ENCODE results near the gene NRGN.
A peak's percentile ranks its signal among the peaks of the same experiment; 100 is the strongest.

Gene NRGN

DNA sequence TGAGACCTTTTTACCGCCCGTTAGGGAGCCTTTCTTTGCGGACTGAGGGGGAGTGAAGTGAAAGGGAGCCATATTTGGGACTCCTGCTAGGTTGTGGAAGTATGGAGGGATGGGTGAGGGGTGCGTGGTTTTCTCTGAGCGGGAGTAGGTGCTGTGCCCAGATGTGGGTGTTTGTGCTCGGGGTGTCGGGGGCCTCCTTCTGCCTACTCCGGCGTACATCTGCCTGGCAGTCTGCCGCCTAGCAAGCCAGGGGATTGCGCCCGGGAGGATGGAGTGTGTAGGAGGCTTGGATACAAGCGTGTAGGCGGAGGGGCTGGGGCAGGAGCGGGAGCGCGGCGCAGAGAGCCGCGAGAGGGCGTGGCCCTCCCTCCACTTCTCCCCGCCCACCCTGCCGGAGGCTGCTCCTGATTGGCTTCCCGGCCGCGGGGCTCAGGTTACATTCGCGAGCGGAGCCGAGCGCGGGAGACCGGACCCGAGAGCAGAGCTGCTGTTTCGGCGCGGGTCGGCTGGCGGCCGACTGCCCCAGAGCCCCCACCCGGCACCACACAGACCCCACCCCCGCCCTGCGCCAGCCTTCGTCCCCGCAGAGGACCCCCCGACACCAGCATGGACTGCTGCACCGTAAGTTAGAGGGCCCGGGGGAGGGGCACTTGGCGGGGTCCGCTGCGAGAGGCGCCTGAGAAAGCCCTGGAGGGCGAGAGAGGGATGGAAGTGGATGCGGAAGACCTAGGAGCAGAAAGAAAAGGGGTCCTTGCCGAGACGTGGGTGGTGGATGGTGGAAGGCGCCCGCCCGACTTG, at the start of gene NRGN:
NRGN (plus strand) TSS at position 464 of the 798 bp plus-strand sequence; CDS start at position 607, 143 bp downstream.
- Mint-ChIP-seq H3K4me3 (peak within 1 kb of the TSS; percentile 79), H3K9me3 (no peaks in the 10 kb centered on the region), H3K27me3 (peaks cover 33% of the 10 kb centered on the region), H3K4me1 (ENCODE audit: low read depth) (peaks cover 13% of the 10 kb centered on the region), H3K36me3 (ENCODE audit: low read depth) (no peaks in the 10 kb centered on the region), H3K27ac (peak within 1 kb of the TSS; percentile 30)
- DNase-seq: peak; percentile 87

DNA sequence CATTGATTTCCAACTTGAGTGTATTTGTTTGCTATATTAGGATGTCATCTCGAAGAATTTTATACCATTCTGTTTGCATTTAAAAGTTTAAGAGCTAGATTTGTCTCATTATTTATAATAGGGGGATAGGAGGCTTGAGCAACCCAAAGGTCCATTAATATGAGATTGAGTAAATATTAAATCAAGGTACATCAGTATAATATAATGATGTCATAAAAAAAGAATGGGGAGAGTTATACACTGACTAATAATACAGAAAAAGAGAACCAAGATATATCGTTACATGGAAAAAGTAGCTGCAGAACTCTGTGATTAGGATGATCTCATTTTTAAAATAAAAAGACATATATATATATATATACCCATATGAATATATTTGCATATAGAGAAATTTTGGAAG, 46.6 kb upstream of the NRGN start:
- Mint-ChIP-seq H3K4me1 (ENCODE audit: low read depth) (no peaks in the 10 kb centered on the region), H3K27me3 (peaks cover 3% of the 10 kb centered on the region), H3K36me3 (ENCODE audit: low read depth) (no peaks in the 10 kb centered on the region), H3K27ac (no peak overlapping the region), H3K9me3 (no peaks in the 10 kb centered on the region), H3K4me3 (no peak overlapping the region)
- DNase-seq: no peak

DNA sequence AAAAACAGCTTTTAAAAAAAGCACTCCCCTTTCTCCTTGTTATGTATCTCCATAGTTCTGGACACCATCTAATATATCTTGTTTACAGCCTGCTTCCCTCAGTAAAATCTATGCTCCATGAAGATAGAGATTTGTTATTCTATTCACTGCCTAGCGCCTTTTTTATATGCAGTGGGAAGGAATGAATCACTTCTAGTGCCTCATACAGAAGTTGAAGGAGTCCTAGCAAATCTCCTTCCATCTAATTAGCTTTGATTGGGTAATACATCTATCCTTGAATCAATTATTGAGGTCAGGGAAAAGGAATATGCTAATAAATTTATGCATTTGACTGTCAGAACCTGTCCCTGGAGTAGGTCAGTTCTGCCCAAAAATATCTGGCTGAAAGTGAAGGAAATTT, 40.2 kb upstream of the NRGN start:
- no peak for DNase-seq
- Mint-ChIP-seq H3K4me3 (no peak overlapping the region), H3K27me3 (peaks cover 8% of the 10 kb centered on the region), H3K36me3 (ENCODE audit: low read depth) (no peaks in the 10 kb centered on the region), H3K4me1 (ENCODE audit: low read depth) (no peaks in the 10 kb centered on the region), H3K9me3 (no peaks in the 10 kb centered on the region), H3K27ac (no peak overlapping the region)

DNA sequence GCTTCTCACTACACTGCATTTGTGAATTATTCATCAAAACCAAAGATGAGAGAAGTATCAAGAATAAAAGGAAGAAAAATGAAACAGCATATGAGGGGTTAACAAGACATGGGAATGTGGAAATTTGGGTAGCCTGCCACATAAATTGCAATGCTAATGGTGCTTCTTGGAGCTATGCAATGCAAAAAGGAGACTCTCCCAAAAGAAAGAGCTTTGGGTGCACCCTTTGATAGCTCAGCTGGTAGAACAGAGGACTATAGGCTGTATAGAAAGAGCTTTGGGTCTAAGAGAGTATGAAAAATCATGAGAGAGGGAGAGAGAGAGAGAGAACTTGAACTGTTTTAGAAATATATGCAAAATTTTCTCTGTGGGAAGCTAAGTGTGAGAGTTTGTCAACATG, 39.7 kb upstream of the NRGN start:
- Mint-ChIP-seq H3K4me1 (ENCODE audit: low read depth) (no peaks in the 10 kb centered on the region), H3K36me3 (ENCODE audit: low read depth) (no peaks in the 10 kb centered on the region), H3K9me3 (no peaks in the 10 kb centered on the region)

DNA sequence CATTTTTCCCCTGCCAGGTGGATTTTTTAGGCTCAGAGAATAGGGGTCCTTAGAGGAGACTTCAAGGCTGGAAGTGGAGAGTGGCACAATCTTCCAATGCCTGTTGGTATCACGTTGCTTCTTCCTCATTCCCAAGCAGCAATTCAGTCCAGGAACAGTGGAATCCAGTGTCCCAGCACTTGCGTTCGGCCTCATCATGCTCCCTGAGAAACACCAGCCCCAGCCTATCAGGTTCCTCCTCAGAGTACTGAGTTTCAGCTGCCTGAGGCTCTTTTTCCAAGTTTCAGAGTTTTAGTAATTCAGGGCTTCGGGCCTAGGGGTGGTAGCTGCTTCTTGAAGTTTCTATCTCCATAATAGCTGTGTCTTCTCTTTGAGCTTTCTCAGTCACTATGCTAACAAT, 31.9 kb upstream of the NRGN start:
- no peak overlapping the region for H3K27ac Mint-ChIP-seq
- peaks cover 6% of the 10 kb centered on the region for H3K27me3 Mint-ChIP-seq
- no peak overlapping the region for H3K4me3 Mint-ChIP-seq
- H3K36me3 Mint-ChIP-seq (ENCODE audit: low read depth): peaks cover 3% of the 10 kb centered on the region
- DNase-seq: no peak
- H3K9me3 Mint-ChIP-seq: peaks cover 10% of the 10 kb centered on the region
- no peaks in the 10 kb centered on the region for H3K4me1 Mint-ChIP-seq (ENCODE audit: low read depth)

More for the DNA sequence above, 39.7 kb upstream of the NRGN start:
- Mint-ChIP-seq H3K4me3 (no peak overlapping the region), H3K27me3 (peaks cover 8% of the 10 kb centered on the region), H3K27ac (no peak overlapping the region)
- DNase-seq: no peak

DNA sequence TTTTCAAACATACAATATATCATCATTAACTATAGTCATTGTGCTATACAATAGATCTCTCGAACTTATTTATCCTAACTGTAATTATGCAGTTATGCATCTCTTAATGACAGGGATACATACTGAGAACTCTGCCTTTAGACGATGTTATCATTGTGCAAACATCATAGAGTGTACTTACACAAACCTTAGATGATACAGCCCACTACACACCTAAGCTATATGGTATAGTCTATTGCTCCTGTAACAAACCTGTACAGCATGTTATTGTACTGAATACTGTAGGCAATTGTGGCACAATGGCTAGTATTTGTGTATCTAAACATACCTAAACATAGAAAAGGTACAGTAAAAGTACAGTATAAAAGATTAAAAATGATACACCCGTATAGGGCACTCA, 27.4 kb upstream of the NRGN start:
- Mint-ChIP-seq H3K4me1 (ENCODE audit: low read depth) (peaks cover under 1% of the 10 kb centered on the region), H3K4me3 (no peak overlapping the region), H3K9me3 (peaks cover 5% of the 10 kb centered on the region), H3K36me3 (ENCODE audit: low read depth) (peaks cover 3% of the 10 kb centered on the region), H3K27ac (no peak overlapping the region), H3K27me3 (peaks cover 32% of the 10 kb centered on the region)
- no peak for DNase-seq

DNA sequence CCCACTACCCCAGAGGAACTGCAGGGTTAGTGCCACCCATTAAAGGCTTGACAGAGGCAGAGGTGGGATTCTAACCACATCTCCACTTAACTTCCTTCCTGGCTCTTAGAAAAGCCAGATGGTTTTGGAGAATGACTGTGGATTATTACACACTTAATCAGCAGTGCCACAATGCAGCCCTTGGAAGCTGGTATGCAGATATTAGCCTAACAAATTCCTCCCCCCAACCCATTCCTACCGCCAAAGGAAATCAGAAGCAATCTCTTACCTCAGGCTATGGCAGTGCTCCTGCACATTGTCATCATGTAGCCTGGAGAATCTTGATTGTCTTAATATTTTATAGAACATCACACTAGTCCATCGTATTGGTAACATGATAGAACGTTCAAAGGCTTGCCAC, 23.2 kb upstream of the NRGN start:
- Mint-ChIP-seq H3K4me3 (no peak overlapping the region), H3K4me1 (ENCODE audit: low read depth) (peaks cover 10% of the 10 kb centered on the region), H3K27me3 (peaks cover 54% of the 10 kb centered on the region), H3K36me3 (ENCODE audit: low read depth) (no peaks in the 10 kb centered on the region), H3K9me3 (no peaks in the 10 kb centered on the region), H3K27ac (no peak overlapping the region)
- DNase-seq: no peak

DNA sequence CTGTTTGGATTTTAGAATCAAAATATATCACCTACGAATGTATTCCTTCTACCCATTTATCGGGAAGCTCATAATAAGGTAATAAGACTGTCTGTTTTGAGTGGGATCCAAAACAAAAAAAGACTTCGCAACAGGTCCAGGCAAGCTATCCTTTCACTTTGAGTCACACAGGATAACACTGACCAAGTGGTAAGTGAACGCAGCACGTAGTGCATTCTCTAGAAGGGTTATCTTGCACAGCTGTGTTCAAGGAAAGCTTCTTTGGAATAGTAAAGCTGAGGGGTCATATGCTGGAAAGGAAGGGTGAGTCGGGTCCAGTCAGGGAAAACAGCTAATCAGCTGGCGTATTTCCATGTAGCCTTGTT, 22.3 kb upstream of the NRGN start:
- H3K9me3 Mint-ChIP-seq: no peaks in the 10 kb centered on the region
- no peak for DNase-seq

DNA sequence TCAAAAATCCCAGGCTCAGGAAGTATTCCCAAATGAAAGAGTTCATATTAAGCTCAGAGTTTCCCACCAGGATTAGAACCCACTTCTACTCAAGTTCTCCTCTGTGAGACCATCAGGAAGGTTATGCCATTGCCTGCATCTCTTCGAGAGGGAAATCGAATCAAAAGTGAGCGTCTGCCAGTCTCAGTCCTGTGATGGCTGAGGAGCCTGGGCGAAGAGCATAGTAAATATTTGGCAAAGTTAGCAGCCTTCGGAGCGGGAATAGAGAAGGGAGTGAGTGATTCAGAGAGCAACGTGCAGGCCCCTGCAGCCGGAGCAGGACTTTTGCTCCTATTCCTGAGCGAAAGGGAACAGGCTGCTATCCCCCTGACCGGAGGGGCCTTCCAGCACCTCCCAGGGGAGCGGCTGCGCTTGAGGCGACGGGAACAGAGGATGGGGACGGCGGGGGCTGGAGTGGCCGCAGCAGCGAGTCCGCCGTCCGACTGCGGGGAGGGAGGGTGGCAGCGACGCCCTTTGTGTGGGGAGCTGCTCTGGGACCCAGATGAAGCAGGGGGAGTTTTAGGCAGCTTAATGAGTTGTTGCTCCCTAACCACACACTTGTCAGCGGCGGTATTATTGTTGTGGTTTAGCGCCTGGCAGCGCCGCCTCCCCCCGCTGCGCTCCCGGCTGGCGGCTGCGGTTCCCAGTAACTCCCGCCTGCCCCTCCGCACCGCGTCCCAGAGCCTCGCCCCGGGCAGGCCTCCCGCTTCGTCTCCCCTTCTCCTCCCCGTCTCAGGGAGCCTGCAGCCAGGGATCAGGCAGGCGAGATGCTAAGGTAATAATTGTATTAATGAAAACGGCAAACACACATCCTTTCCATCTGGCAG, 21.7 kb upstream of the NRGN start:
- no peak for DNase-seq
- Mint-ChIP-seq H3K27me3 (peaks cover 64% of the 10 kb centered on the region), H3K27ac (no peak overlapping the region), H3K9me3 (no peaks in the 10 kb centered on the region), H3K36me3 (ENCODE audit: low read depth) (no peaks in the 10 kb centered on the region), H3K4me1 (ENCODE audit: low read depth) (peaks cover 13% of the 10 kb centered on the region), H3K4me3 (peak overlapping the region; percentile 47)

More for the DNA sequence above, 22.3 kb upstream of the NRGN start:
- no peak overlapping the region for H3K27ac Mint-ChIP-seq
- H3K36me3 Mint-ChIP-seq (ENCODE audit: low read depth): no peaks in the 10 kb centered on the region
- H3K4me1 Mint-ChIP-seq (ENCODE audit: low read depth): peaks cover 13% of the 10 kb centered on the region
- H3K27me3 Mint-ChIP-seq: peaks cover 58% of the 10 kb centered on the region
- H3K4me3 Mint-ChIP-seq: peak overlapping the region; percentile 47

DNA sequence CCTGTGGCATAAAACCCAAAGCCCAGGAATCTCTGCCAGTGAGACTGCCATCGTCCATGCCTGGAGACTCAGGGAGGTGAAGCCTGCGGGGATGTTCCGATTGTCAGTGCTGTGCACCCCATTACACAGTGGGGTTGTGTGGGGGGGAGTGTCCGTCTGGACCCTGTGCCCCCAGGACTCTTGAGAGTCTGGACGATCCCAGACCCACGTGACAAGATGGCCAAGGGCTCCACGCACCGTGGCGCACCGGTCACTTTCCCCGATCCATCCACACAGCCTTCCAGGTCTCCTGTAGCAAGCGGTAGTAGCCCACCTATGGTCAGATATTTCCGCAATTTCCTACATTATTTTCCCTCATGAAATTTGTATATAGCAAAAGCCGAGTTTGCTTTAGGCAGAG, 20.9 kb upstream of the NRGN start:
- Mint-ChIP-seq H3K9me3 (no peaks in the 10 kb centered on the region), H3K27me3 (peaks cover 64% of the 10 kb centered on the region), H3K4me3 (no peak overlapping the region), H3K4me1 (ENCODE audit: low read depth) (peaks cover 13% of the 10 kb centered on the region), H3K27ac (no peak overlapping the region), H3K36me3 (ENCODE audit: low read depth) (no peaks in the 10 kb centered on the region)
- DNase-seq: no peak

DNA sequence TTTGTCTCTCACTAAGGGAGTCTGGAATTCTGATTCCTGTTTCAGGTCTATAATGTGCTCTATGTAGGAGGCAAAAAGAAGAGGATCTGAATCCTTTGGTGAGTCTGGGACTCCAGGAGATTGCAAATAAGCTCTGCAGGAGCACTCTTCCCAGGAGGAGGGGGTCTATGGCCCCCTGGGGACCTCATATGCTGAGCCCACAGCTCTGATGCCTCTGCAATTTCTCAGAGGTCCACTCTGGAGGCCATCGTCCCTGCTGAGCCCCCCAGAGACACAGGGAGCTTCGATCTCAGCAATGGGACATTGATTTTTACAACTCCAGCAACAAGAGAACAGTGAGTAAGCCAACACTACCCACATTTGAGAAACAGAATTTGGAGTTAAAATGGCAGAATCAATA, 20.2 kb upstream of the NRGN start:
- H3K27me3 Mint-ChIP-seq: peaks cover 61% of the 10 kb centered on the region
- no peaks in the 10 kb centered on the region for H3K9me3 Mint-ChIP-seq
- H3K4me3 Mint-ChIP-seq: no peak overlapping the region
- no peak overlapping the region for H3K27ac Mint-ChIP-seq
- no peak for DNase-seq
- no peaks in the 10 kb centered on the region for H3K36me3 Mint-ChIP-seq (ENCODE audit: low read depth)
- H3K4me1 Mint-ChIP-seq (ENCODE audit: low read depth): peaks cover 13% of the 10 kb centered on the region

DNA sequence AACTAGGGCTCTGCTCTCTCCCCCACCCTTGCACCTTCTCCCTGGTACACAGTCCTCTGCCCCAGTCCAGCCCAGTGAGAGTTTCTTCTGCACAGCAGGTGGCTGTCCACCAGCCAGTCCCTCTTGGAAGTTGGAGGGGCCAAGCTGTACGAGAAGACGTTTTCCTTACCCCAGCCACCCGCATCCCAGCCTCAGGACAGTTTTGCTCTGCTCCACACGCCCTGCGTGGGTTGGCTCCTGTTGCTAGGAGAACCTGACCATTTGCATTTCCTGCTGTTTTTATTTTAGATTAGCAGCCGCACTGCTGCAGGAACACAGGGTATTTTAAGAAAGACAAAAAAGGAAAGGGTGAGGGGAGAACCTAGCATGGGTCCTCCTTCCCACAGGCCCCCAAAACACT, 17.6 kb upstream of the NRGN start:
- no peak for DNase-seq
- no peak overlapping the region for H3K27ac Mint-ChIP-seq
- H3K36me3 Mint-ChIP-seq (ENCODE audit: low read depth): no peaks in the 10 kb centered on the region
- H3K27me3 Mint-ChIP-seq: peaks cover 59% of the 10 kb centered on the region
- no peaks in the 10 kb centered on the region for H3K9me3 Mint-ChIP-seq
- no peak overlapping the region for H3K4me3 Mint-ChIP-seq
- H3K4me1 Mint-ChIP-seq (ENCODE audit: low read depth): peaks cover 23% of the 10 kb centered on the region

DNA sequence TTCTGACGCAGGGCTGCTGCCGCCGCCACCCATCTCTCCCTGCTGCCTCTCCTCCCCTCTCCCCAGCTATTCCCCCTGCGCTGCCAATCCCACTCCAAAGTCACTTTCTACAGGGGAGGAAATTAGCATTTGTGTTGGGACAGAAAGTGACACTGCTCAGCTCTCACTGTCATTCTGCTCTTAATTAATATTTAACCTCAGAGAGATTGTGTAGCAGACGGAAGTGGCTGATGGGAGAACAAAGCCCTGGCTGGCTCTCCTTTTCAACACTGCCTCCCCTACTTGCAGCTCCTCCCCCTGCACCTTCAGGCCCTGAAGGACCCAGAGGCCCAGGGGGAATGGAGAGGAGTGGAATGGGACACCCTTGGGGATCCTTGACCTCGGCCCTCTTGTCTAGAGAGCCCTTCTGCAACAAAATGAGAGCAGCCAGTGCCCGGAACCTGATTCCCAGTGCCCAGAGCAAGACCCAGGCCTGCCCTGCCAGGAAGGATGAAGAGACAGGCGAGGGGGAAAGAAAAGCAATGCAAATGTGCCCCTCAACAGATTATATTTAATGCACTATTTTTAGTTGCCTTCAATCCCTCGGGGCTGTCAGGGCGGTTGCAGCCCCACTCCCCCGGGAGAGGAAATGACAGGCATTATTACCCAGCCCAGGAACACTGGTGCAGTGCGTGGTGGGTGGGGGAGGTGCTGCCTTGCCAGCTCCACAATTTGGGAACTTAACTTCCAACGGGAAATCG, 14.6 kb upstream of the NRGN start:
- H3K4me3 Mint-ChIP-seq: no peak overlapping the region
- no peaks in the 10 kb centered on the region for H3K9me3 Mint-ChIP-seq
- H3K36me3 Mint-ChIP-seq (ENCODE audit: low read depth): no peaks in the 10 kb centered on the region
- peaks cover 34% of the 10 kb centered on the region for H3K27me3 Mint-ChIP-seq
- DNase-seq: no peak
- no peak overlapping the region for H3K27ac Mint-ChIP-seq
- H3K4me1 Mint-ChIP-seq (ENCODE audit: low read depth): peaks cover 13% of the 10 kb centered on the region

DNA sequence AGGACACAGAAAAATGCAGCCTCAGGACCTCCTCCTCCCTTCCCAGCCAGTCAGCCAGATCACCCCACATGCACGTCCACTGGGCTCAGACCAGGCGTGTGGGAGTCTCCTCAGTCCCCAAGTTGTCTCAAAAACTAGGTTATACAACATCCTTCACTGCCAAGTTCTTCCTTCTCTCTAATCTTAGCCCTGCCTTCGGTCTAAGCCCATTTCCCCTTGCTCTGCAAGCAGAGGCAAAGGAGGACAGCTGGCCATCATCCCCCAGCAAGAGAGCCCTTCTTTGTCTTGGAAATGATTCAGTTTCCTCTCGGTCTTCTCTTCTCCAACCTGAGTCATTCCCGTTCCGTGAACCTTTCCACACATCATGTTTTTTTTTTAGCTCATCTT, 14.0 kb upstream of the NRGN start:
- no peak overlapping the region for H3K4me3 Mint-ChIP-seq
- no peaks in the 10 kb centered on the region for H3K36me3 Mint-ChIP-seq (ENCODE audit: low read depth)
- H3K4me1 Mint-ChIP-seq (ENCODE audit: low read depth): peaks cover 13% of the 10 kb centered on the region
- no peaks in the 10 kb centered on the region for H3K9me3 Mint-ChIP-seq
- no peak overlapping the region for H3K27ac Mint-ChIP-seq
- no peak for DNase-seq
- peaks cover 34% of the 10 kb centered on the region for H3K27me3 Mint-ChIP-seq

Data from activated T-cell treated with anti-CD3 and anti-CD28 coated beads, Interleukin-2, amount 50 U/mL, for 24 hours (primary cell).